OCI-LY7 (cell line): Measurements from ENCODE around the gene TMEM238L.

Experiments
- CTCF ChIP-seq: fragments of 200-600 bp; sonication (generic); conservative IDR thresholded peaks from 2 replicates; pipeline ENCODE4 v1.5.1; 2014; ENCODE audit warnings: mild to moderate bottlenecking, antibody characterized with exemption, low read length, moderate library complexity, mixed read lengths
- EZH2phosphoT487 ChIP-seq: fragments of 200-600 bp; sonication (generic); IDR thresholded peaks from 2 replicates; pipeline ENCODE4 v1.6.1; 2018; ENCODE audit warnings: low read depth, borderline replicate concordance, mild to moderate bottlenecking, mixed run types, antibody characterized with exemption, low read length, moderate library complexity, mixed read lengths

- TF ChIP-seq CTCF, result no peak
- TF ChIP-seq EZH2phosphoT487, result no peak
These were observed 28.1 kb downstream of the TMEM238L start for GRCh38 chr17:10775740-10776356.
